Stimulated activated CD4-positive, alpha-beta T cell treated with anti-CD3 and anti-CD28 coated beads, Interleukin-4, amount 100 ng/mL, for 4 hours (primary cell): ENCODE results near the gene MTM1.
A peak's percentile ranks its signal among the peaks of the same experiment; 100 is the strongest.

Experiments
- DNase-seq, 2 experiments: peaks; one replicate each; pipeline ENCODE4 v3.0.0-alpha.2; 2020

MTM1 gene

DNA sequence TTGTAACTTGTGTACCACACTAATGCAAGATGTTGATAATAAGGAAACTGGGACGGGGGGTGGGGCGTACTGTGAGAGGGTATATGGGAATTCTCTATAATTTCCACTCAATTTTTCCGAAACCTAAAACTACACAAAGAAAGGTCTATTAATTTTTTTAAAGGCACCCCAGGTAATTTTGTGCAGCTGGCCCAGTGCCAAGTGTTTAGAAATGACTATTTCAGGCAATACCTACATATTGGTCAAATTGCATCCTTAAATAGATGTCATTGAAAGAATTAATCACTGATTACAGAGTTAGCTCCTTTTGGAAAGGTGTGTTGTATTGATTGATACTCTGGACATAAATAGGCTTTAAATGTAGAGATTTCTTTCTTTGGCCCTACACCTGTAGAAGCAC is 114.7 kb downstream of the MTM1 start:
- no peak for DNase-seq

DNA sequence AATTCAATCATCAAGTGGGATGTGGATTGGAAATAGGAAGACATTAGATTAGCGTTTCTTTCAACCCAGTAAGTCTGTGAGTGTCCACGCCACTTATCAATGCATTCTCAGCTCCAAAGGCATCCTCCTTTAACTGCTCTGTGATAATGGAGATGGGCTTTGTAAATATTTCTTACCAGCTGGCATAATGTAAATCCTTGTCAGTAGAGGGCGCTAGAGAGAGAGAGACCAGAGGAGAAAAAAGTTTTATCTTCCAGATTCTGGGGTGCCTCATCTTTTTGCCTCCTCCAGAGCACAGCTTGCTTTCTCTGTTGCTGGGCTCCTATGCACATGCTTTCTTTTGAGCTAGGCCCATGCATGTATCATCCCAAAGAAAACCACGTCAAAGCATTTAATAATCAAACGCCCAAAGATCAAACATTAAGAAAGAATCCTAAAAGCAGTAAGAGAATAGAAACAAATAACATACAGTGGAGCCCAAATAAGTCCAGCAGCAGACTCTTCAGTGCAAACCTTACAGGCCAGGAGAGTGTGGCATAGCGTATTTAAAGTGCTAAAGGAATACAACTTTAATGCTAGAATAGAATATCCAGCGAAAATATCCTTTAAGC is 115.2 kb downstream of the MTM1 start:
- DNase-seq = no peak

DNA sequence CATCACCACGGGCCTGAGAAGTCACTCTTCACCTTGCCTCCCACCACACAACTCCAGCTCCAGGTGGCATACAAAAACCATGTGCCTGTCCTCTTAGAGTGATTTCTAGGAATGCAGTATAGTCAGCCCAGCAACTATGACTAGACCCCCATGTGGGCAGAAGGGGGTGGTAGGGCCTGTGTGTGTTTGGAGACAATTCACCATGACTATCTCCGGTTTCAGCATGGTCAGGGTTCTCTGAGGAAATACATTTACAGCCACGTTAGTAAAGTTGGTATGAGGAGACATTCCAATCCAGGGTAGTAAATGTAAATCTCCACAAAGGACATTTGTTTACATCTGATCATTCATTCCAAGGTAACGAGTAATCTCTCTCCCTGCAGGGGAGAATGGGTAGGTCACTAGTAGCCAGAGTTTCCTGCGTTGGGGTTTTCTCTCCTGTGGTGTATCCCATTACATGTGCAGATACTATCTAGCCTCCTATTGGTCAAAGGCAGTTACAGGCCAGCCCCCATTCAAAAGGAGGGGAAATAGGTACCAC is 120.6 kb downstream of the MTM1 start:
- no peak for DNase-seq

DNA sequence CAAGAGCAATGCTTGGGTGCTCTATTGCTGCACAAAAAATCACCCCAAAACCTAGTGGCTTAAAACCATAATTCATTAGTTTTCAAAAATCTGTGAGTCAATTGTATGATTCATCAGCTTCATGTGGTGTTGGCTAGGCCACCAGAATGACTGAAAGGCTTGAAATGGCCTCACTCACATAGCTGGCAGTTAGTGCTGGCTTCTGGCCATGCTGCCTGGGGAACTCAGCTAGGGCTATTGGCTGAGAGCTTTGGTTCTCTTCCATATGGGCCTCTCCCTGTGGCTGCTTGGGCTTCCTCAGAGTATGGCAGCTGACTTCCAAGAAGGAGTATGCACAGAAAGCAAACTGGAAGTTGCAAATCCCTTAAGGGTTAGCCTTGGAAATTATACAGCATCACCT is 121.7 kb downstream of the MTM1 start:
- no peak for DNase-seq

DNA sequence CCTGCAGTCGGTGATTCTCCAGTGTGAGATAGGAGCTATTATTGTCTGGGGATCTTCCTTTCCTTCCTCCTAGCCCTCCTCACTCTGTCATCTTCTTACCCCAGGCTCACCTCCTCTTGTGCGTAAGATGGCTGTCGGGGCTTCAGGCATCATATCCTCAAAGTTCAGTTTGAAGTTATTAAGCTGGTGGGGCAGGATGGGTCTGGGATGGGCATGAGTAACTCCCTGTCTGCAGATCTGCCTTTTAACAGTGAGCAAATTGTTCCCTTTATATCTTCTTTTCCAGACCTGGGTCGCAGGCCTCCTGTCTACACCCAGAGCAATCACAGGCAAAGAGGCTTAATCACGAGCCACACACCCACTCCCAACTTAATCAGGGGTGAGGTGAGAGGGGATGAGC is 123.9 kb downstream of the MTM1 start:
- DNase-seq = peak in 1 of 2 experiments; percentile 44

DNA sequence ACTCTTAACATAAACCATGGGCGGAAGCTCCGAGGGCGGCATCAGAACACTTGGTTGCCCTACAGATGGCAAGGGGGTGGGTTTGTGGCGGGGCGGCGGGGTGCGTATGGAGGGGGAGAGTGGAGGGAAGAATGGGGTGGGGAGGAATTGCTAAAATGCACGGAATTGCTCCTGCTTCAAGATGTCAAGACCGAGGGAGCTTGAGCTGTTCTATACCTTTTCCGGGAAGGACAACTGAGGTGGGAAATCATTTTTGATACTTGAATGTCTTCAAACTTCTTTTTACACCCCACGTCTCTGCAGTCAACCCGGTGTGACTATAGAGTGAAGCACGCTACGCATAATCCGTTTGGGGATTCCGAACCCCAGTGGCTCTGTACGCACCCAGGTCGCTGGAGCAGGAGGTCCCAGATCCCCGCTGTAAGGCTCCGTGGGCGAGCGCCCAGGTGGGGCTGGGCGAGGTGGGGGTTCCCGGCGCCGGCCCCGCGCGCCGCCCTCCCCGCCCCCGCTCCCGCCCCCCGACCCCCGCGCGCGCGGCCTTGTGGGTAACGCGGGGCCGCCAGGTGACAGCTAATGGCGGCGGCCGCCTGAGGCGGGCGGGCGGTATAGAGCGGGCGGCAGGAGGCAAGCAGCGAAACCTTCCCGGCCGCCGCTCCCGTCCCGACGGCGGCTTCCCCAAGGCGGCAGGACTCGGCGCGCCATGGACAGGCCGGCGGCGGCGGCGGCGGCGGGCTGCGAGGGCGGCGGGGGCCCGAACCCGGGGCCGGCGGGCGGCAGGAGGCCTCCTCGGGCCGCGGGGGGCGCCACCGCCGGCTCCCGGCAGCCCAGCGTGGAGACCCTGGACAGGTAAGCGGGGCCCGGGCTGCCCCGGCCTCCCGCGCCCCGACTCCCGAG is 124.7 kb downstream of the MTM1 start, which contains the start of gene MTMR1:
MTMR1 (plus strand) TSS at position 566 of the 894 bp plus-strand sequence; CDS start at position 701, 135 bp downstream.
- peak; percentile 57 to 64 for DNase-seq

DNA sequence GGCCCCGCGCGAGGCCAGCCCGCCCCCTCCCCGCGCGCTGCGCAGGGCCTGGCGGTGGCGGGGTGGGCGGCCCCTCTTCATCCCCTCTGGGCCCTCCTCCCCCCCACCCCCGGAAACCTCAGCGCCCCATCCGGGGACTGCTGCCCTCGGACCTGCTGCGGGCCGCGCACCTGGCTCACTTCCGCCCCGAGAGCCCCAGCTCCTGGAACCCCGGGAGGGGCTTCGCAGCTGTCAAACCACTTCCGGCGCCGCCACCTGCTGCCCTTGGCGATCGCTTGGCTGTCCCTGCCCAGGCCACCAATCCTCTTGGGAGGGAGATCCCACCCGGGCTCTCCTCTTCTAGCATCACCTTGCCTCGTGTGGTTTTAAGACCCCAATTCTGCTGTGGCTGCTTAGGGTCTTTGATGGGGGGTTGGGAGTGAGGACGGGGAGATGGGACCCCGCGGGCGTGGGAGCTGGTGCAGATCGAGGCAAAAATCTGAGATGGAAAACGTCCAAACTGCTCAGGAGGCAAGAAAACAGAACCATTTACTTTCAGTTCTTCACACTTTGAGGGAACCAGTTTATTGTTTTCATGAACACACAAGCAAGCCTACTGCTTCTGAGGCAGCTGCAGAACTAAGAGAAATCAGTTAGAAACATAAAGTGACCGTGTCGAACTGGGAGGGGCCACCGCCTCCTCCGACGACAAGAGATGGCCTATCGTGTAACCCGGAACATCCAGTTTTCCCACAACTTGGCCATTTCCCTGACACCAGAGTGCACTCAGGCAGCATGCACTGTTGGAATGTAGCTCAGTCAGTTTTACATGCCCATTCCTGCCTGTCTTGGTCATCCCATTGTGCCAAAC is 125.5 kb downstream of the MTM1 start:
- DNase-seq = peak; percentile 52 to 55

DNA sequence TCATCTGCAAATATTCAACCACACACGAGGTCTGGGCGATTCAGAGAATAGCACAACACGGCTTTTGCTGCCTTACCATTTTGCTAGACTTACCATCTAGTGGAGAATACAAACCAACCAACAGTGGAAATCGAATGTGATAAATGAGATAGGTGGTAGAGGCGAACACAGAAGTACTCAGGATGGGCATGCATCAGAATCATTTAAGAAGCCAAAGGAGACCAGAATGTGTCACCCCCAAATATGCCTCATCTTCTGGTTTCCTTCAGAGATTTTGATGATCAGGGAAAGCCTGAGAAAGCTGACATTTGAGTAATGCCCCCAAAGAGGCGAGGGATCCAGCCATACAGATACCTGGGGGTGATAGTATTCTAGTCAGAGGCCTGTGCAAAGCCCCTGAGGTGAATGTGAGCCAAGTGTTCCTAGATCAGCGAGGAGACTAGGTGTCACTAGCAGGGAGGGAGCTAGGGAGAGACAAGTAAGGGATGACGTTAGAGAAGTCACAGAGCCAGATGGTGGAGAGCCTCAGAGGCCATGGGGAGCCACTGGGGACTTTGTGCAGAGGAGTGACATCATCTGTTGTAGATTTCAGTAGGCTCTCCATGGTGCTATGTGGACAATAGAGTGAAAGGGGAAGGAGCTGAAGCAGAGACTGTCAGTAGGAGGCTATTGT is 126.5 kb downstream of the MTM1 start:
- DNase-seq = peak in 1 of 2 experiments; percentile 2

DNA sequence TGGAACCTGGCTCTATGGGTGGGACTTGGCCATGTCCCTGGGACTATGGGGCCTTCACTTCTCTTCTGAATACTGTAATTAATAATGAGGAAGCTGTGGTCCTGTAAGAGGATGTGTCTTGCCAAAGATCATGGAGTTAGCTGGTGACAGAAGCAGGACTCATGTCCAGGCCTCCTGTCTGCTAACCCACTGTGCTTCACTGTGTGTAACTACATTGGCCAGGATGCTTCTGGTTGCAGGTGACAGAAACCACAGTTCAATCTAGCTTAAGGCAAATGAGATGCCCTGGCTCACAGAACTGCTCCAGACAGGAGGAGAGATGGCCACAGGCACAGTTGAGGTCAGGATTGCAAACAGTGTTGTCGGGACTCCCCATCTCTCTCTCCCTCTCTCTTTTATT is 127.9 kb downstream of the MTM1 start:
- DNase-seq = no peak

DNA sequence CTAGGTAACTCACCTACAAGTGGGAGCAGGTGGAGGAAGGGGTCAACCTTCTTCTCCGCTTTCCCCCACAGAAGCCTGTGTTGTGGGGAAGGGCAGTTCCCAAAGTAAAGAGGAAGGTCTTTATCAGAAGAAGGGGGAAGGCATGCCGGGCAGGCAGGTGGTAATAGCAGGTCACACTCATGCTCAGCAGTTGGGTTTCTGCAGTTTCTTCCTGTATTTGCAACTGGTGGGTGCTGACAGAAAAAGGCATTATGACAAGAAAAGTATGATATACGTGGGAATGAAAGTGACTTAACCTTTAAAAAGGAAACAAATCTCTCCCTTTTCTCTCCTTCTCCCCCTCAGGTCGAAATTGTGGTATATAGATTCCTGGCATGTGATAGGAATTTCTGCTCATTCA is 128.4 kb downstream of the MTM1 start:
- DNase-seq = no peak

DNA sequence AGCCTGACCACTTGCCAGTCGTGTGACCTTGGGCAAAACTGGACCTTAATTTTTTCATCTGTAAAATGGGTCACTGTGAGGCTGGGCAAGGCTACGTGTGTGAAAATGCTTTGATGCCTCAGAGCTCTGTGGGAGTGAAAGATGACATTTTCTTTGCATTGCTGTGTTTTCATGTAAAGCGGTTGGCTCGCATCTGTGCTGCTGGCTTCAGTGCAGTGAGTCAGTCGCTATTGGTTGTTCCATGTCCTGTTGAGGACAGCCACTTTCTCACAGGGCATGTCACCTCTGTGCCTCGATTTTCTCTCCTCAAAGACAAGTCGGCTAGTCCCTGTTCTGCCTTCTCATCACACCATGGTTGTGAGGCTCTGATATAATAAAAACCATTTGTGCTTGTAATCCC is 129.2 kb downstream of the MTM1 start:
- peak in 1 of 2 experiments; percentile 4 for DNase-seq

DNA sequence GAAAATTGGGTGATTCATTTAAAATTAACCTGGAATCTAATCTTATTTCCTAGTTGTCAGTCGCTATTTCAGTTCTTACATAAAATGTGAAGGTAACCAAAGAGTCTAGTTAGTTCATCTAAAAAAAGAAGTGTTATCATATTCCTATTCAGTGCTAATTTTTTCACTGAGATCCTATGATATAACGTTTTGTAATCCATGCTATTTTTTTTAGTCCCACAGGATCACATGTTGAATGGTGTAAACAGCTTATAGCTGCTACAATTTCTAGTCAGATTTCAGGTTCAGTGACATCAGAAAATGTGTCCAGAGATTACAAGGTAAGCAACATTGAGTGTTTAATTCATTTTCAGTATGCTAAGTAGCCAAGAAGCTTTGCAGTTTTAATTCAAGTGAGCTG is 130.6 kb downstream of the MTM1 start:
- DNase-seq = no peak

DNA sequence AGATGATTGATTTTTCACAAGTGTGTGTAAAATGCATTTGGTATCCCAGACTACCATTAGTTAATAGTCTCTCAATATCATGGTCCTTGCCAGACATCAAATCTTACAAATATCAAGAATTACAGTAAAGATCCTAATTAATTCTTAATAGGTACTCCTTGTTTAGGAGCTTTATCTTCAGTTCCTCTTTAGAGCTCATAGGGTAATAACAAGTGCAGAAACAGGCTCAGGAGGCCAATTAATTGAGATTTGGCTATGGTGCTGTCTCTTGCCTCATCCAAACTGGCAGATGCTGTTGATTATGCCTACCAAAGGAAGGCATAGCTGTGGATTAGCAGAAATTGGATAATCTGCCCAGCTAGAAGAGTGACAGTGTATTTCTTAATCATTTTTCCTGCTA is 131.7 kb downstream of the MTM1 start:
- DNase-seq = no peak

DNA sequence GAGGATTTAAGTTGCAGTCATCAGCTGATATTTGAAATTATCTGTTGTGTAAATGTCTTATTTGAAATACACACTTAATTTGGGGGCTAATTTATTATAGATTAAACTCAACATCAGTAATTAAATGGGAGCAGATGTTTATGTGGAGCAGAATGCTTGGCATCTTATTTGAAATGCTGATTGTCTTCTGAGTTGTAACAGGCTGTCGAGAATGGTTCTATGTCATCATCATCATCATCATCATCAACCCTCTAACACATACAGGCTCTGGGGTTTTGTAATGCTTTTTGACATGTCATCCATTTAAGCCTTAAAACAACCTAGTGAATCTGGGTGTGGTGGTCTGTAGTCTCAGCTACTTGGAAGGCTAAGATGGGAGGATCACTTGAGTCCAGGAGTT is 133.0 kb downstream of the MTM1 start:
- DNase-seq = no peak

DNA sequence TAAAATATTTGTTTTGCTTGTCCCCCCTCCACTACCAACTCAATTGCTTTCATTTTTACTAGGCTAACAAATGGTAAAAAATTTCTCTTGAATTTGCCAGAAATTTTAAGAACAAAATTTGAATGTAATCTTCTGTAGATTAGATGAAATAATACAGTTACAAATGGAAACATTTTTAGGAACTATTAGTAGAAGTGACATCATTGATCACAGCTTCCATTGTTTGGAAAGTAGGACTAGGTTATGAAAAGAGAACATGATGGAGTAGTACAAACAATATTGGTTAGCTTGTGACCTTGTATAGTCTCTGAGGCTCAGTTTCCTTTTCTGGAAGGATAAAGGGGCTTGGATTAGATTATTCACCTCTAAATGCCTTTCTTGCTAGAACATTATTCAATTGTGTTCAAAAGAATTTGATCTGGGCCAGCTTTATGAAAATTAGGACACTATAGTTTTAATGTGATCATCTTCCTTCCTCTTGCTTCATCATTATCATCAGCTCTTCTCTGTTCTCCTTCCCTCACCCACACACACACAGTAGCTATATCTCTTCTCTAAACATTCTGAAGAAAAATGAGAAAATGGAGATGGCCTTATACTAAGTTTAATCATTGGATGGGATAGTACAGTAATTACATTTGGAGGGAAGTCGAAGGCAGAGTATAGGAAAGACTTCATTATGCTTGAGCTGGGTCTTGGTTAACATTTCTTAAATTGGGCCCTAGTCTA is 134.7 kb downstream of the MTM1 start:
- no peak for DNase-seq

DNA sequence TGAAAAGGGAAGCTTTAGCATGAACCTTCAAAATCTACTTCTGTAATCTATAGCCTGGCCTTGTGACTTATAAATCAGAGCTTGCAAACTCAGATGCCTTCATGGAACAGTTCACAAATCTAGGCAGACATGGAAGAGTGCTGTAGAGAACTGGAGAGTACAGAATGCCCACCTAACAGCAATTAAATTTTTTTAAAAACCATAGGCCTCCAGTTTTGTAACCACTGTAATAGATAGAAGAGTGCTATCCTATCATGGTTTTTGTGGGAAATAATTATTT is 135.2 kb downstream of the MTM1 start:
- DNase-seq = no peak

DNA sequence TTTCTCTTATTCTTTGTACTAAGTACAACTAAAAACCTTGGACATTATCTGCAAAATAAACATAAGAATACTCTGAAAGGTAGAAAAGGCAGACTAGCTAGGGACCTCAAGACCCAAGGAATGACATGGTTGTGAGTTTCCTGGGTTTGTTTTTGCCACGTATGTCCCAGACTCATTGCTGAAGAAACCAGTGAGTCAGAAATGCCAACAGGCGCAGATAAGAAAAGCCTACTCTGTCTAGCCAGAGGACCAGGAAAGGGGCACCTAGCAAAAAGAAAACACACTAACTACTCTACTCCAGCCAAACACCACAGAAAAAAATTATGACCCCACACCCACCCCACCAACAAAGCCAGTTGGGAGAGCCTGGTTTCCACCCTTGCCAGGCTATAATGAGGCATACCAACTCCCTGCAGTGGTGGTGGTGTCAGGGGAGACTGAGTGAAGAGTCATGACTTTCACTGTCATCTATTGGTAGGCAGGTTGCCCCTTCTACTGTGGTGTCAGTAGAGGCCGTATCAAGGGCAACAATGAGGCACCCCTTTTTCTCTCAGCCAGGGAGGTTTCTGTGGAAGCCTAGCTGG is 135.7 kb downstream of the MTM1 start:
- peak in 1 of 2 experiments; percentile 3 for DNase-seq

DNA sequence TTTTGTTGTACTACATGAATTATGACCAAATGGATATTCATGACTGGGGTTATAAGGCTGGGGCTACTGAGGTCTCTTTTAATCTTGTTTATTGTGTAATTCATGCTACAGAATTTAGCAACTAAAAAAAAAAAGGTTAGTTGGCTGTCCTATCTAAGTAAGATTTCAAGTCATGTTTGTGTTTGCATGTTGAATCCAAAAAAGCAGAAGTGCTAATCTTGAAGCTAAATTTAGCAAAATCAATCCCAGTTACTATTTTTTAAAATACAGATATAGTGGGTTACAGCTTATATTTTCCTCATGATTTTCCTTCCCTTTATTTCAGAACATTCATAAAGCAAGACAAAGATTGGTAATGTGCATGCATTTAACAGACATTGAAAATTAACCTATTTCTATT is 144.2 kb downstream of the MTM1 start:
- no peak for DNase-seq

DNA sequence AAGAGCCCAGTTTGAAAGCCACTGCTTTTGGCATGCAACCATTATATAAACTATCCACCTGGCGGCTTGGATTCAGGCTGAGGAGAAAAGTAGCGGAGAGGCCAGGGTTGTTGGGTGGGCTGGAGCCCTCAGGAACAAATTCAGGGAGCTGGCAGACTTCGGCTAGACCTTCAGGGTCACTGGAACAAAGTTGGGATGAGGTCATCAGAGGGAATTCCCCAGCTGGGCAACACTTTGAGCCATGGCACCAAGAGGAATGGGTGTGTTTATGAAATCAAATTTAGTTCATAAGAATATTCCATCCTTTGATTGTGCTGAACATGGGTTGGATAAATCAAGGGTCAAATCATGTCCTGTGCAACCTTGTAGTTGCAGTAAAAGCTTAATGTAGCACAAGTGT is 146.8 kb downstream of the MTM1 start:
- no peak for DNase-seq

DNA sequence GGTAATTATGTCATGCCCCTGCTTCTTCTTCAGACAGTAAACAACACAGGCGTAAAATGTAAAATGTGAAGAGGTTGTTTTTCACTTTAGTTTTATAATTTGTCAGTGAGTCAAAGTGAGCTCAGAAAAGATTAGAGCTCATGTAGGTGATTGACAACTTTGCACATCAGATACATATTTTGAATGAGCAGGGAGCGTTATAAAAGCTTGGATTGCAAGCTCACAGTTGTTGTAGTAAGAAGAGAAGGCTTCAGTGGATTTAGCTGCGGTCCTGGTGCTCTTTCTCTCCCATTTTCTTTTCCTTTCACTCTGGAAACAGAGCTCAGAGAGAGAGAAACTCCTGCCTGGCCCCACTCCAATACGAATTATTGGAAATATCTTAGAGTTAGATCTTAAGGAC is 151.2 kb downstream of the MTM1 start:
- no peak for DNase-seq
